H1 (cell line): ENCODE data around the gene GLUD1. TPM values are rescaled to one million over a fixed set of nuclear protein-coding genes. Genes with fewer than 3 reads are reported as not detected.

Experiments used
- CTCF ChIA-PET: fragments of 300-600 bp; sonication (Branson Sonifier 250); formaldehyde crosslinking; loops from one replicate; lab custom pipeline; 2021; ENCODE audit not compliant: partially characterized antibody; lab: Charles Lee
- POLR2A ChIA-PET: fragments of 300-600 bp; sonication (Branson Sonifier 250); formaldehyde crosslinking; loops from one replicate; lab custom pipeline; 2021; ENCODE audit warnings: inconsistent platforms; ENCODE audit not compliant: partially characterized antibody; lab: Charles Lee
- DNase-seq, 2 experiments: peaks; one replicate each; pipeline versions ENCODE4 v3.0.0 to v3.0.0-alpha.2; 2010 to 2022; ENCODE audit warnings: low spot score in 2 of 2, low read depth in 1 of 2, mixed read lengths in 1 of 2
- FAIRE-seq: peaks from 2 replicates; lab custom pipeline; 2011; peaks lifted over from hg19 to GRCh38; lab: Jason Lieb, UNC
- H2AFZ ChIP-seq: 2 replicates; pipeline ENCODE4 v1.8.1; 2012; ENCODE audit warnings: low read length, inconsistent platforms
- H2AK5ac ChIP-seq: 2 replicates; pipeline ENCODE4 v1.6.1; 2013; ENCODE audit warnings: low read depth, low read length
- H2BK120ac ChIP-seq: replicated peaks from 2 replicates; pipeline ENCODE3; 2013; ENCODE audit warnings: low read depth, low read length, inconsistent platforms
- H2BK12ac ChIP-seq: 2 replicates; pipeline ENCODE4 v1.6.1; 2013; ENCODE audit warnings: low read depth, low read length
- H2BK15ac ChIP-seq: 2 replicates; pipeline ENCODE4 v1.6.1; 2013; ENCODE audit warnings: low read length
- H2BK20ac ChIP-seq: 2 replicates; pipeline ENCODE4 v1.6.1; 2013; ENCODE audit warnings: low read length
- H2BK5ac ChIP-seq: 2 replicates; pipeline ENCODE4 v1.6.1; 2013; ENCODE audit warnings: low read depth, low read length
- H3K14ac ChIP-seq: 2 replicates; pipeline ENCODE4 v1.6.1; 2013; ENCODE audit warnings: inconsistent platforms; ENCODE audit not compliant: insufficient read length
- H3K18ac ChIP-seq: 2 replicates; pipeline ENCODE4 v1.6.1; 2013; ENCODE audit warnings: low read length; ENCODE audit errors: extremely low read depth
- H3K23ac ChIP-seq: 2 replicates; pipeline ENCODE4 v1.6.1; 2013; ENCODE audit warnings: inconsistent platforms; ENCODE audit not compliant: insufficient read length
- H3K23me2 ChIP-seq: 2 replicates; pipeline ENCODE4 v1.6.1; 2013; ENCODE audit warnings: low read depth, low read length
- H3K27ac ChIP-seq: 2 replicates; pipeline ENCODE4 v1.6.1; 2011; ENCODE audit warnings: low read depth, low read length, inconsistent platforms
- H3K27me3 ChIP-seq, 4 experiments: replicated peaks in 1 of 4; 1 replicate in 1 of 4; 2 replicates in 3 of 4; pipeline versions ENCODE4 v1.6.1 to v1.8.1; 2011 to 2013; ENCODE audit warnings: low read length in 3 of 4, mild to moderate bottlenecking in 3 of 4, inconsistent platforms in 2 of 4, mixed read lengths in 2 of 4, moderate library complexity in 1 of 4; ENCODE audit not compliant: control insufficient read depth in 3 of 4, insufficient read depth in 3 of 4; ENCODE audit errors: extremely low read depth in 1 of 4
- H3K36me3 ChIP-seq, 4 experiments: 2 replicates each; pipeline versions ENCODE4 v1.6.1 to v1.8.1; 2011 to 2013; ENCODE audit warnings: mild to moderate bottlenecking in 4 of 4, low read length in 3 of 4, moderate library complexity in 2 of 4, control low read depth in 1 of 4, inconsistent platforms in 1 of 4; ENCODE audit not compliant: insufficient read depth in 4 of 4, control insufficient read depth in 2 of 4
- H3K4ac ChIP-seq: replicated peaks from 2 replicates; pipeline ENCODE3; 2013; ENCODE audit warnings: low read length, low read depth, mixed read lengths, inconsistent platforms; ENCODE audit not compliant: insufficient read length
- H3K4me1 ChIP-seq, 4 experiments: replicated peaks in 1 of 4; 1 replicate in 1 of 4; 2 replicates in 3 of 4; pipeline versions ENCODE4 v1.6.1 to v1.8.1; 2011 to 2013; ENCODE audit warnings: low read length in 3 of 4, inconsistent platforms in 2 of 4, mixed read lengths in 1 of 4; ENCODE audit not compliant: insufficient read depth in 4 of 4, control insufficient read depth in 3 of 4
- H3K4me2 ChIP-seq, 2 experiments: 2 replicates each; pipeline versions ENCODE4 v1.6.1 to v1.8.1; 2011 to 2013; ENCODE audit warnings: low read depth in 2 of 2, low read length in 2 of 2, control low read depth in 1 of 2, inconsistent platforms in 1 of 2, mild to moderate bottlenecking in 1 of 2; ENCODE audit not compliant: insufficient read depth in 1 of 2
- H3K4me3 ChIP-seq, 4 experiments: fragments of 200-600, 300-600 bp in 1 of 4; sonication (generic), shearing (Covaris generic), sonication (Bioruptor Twin) in 1 of 4; 2 replicates each; pipeline versions ENCODE4 v1.5.1 to v1.8.1; 2011 to 2016; ENCODE audit warnings: low read length in 4 of 4, low read depth in 3 of 4, control low read depth in 2 of 4, inconsistent platforms in 2 of 4, mild to moderate bottlenecking in 2 of 4, mixed read lengths in 1 of 4, moderate library complexity in 1 of 4; ENCODE audit not compliant: insufficient read depth in 2 of 4; ENCODE audit errors: extremely low read depth in 1 of 4
- H3K56ac ChIP-seq: replicated peaks from 2 replicates; pipeline ENCODE3; 2013; ENCODE audit warnings: low read depth, mild to moderate bottlenecking, mixed read lengths, low read length, inconsistent platforms; ENCODE audit not compliant: insufficient read length
- H3K79me1 ChIP-seq: 2 replicates; pipeline ENCODE4 v1.6.1; 2013; ENCODE audit warnings: low read depth, low read length, control low read depth
- H3K79me2 ChIP-seq, 2 experiments: 2 replicates each; pipeline versions ENCODE4 v1.6.1 to v1.8.1; 2012 to 2013; ENCODE audit warnings: low read length in 2 of 2, mild to moderate bottlenecking in 2 of 2, inconsistent platforms in 1 of 2; ENCODE audit not compliant: insufficient read depth in 2 of 2, control insufficient read depth in 1 of 2
- H3K9ac ChIP-seq, 4 experiments: replicated peaks in 1 of 4; 1 replicate in 1 of 4; 2 replicates in 3 of 4; pipeline versions ENCODE4 v1.6.1 to v1.8.1; 2011 to 2013; ENCODE audit warnings: low read depth in 3 of 4, low read length in 3 of 4, control low read depth in 2 of 4, mild to moderate bottlenecking in 2 of 4, moderate library complexity in 2 of 4, inconsistent platforms in 1 of 4; ENCODE audit errors: extremely low read depth in 1 of 4
- H3K9me3 ChIP-seq, 2 experiments: 2 replicates each; pipeline versions ENCODE4 v1.6.1 to v1.8.1; 2012 to 2013; ENCODE audit warnings: mild to moderate bottlenecking in 2 of 2, moderate library complexity in 2 of 2, control low read depth in 1 of 2, inconsistent platforms in 1 of 2, low read depth in 1 of 2, low read length in 1 of 2, mixed read lengths in 1 of 2; ENCODE audit not compliant: insufficient read depth in 2 of 2
- H4K20me1 ChIP-seq, 2 experiments: replicated peaks in 1 of 2; 2 replicates each; pipeline versions ENCODE3 to v1.8.1; 2011 to 2013; ENCODE audit warnings: inconsistent platforms in 2 of 2, low read length in 2 of 2, mild to moderate bottlenecking in 1 of 2; ENCODE audit not compliant: insufficient read depth in 2 of 2, control insufficient read depth in 1 of 2
- H4K5ac ChIP-seq: 2 replicates; pipeline ENCODE4 v1.6.1; 2013; ENCODE audit warnings: low read length, low read depth, mixed read lengths, inconsistent platforms; ENCODE audit not compliant: insufficient read length
- H4K8ac ChIP-seq: 2 replicates; pipeline ENCODE4 v1.8.0; 2013; ENCODE audit warnings: mild to moderate bottlenecking, moderate library complexity, low read length, inconsistent platforms; ENCODE audit not compliant: insufficient read depth; ENCODE audit errors: extremely low read depth
- H4K91ac ChIP-seq: replicated peaks from 2 replicates; pipeline ENCODE3; 2013; ENCODE audit warnings: low read length, mixed read lengths, inconsistent platforms; ENCODE audit not compliant: insufficient read length
- ASH2L ChIP-seq: fragments of 200-600, 300-600 bp; sonication (generic); IDR thresholded peaks from one replicate; pipeline ENCODE4 v1.7.1; 2017; ENCODE audit warnings: low read length
- BRCA1 ChIP-seq: IDR thresholded peaks from 2 replicates; pipeline ENCODE4 v1.6.1; 2012; ENCODE audit warnings: low read depth, low read length, improper control_type of control experiment
- CHD1 ChIP-seq: IDR thresholded peaks from 2 replicates; pipeline ENCODE4 v1.6.1; 2012; ENCODE audit warnings: low read depth, low read length, improper control_type of control experiment
- CREB1 ChIP-seq: IDR thresholded peaks from 2 replicates; pipeline ENCODE4 v1.6.1; 2012; ENCODE audit warnings: inconsistent platforms
- EP300 ChIP-seq, 2 experiments: IDR thresholded peaks; 1 replicate in 1 of 2; 2 replicates in 1 of 2; pipeline ENCODE4 v1.6.1; 2011 to 2012; ENCODE audit warnings: low read depth in 2 of 2, low read length in 2 of 2, mild to moderate bottlenecking in 2 of 2, borderline replicate concordance in 1 of 2, inconsistent platforms in 1 of 2, moderate library complexity in 1 of 2
- JUN ChIP-seq: IDR thresholded peaks from 2 replicates; pipeline ENCODE4 v1.6.1; 2011; ENCODE audit warnings: low read depth, mild to moderate bottlenecking, improper control_type of control experiment, low read length
- KDM5A ChIP-seq: fragments of 200-600 bp; IDR thresholded peaks from 2 replicates; pipeline ENCODE4 v1.7.1; 2012; ENCODE audit warnings: mild to moderate bottlenecking, low read length, inconsistent platforms, mixed read lengths
- RXRA ChIP-seq: IDR thresholded peaks from 2 replicates; pipeline ENCODE4 v1.6.1; 2011; ENCODE audit warnings: low read depth, mild to moderate bottlenecking, low read length, moderate library complexity; ENCODE audit not compliant: insufficient read depth
- SP4 ChIP-seq: IDR thresholded peaks from 2 replicates; pipeline ENCODE4 v1.6.1; 2012; ENCODE audit warnings: low read length, inconsistent platforms
- TCF12 ChIP-seq: IDR thresholded peaks from 2 replicates; pipeline ENCODE4 v1.6.1; 2011; ENCODE audit warnings: low read depth, mild to moderate bottlenecking, low read length
- TEAD4 ChIP-seq: IDR thresholded peaks from 2 replicates; pipeline ENCODE4 v1.6.1; 2012; ENCODE audit warnings: low read depth, low read length, inconsistent platforms, mixed read lengths
- WGBS, 2 experiments: shearing (Covaris generic) in 1 of 2; methylation state at CpG; one replicate each; pipeline versions ENCODE4 v1.1.6 to v1.1.7; 2013 to 2015; ENCODE audit warnings: low lambda C conversion rate in 2 of 2, mixed read lengths in 2 of 2, inconsistent platforms in 1 of 2, low coverage in 1 of 2, missing lambda C conversion rate in 1 of 2; ENCODE audit not compliant: insufficient replicate concordance in 2 of 2, insufficient coverage in 1 of 2, insufficient read length in 1 of 2; ENCODE audit errors: extremely low coverage in 1 of 2, missing lambda C conversion rate in 1 of 2; 5-methylcytosine and 5-hydroxymethylcytosine counted together
- polyA plus RNA-seq, 7 experiments: library from polyadenylated mRNA; depleted of rRNA in 3 of 7; stranded (reverse) in 5 of 7; unstranded in 2 of 7; fragments of >200 nt in 5 of 7; fragments of 200-250 nt in 2 of 7; gene quantifications; 1 replicate in 5 of 7; 2 replicates in 1 of 7; 4 replicates in 1 of 7; pipeline versions ENCODE4 v1.2.1 to v1.2.3, GENCODE V29; 2011 to 2013; ENCODE audit warnings: missing spikeins in 2 of 7, mixed read lengths in 2 of 7
- total RNA-seq: library from RNA; stranded (reverse); fragmentation: NEBNext Ultra II Directional; extraction: Animal tissue kit (Norgen Biotek cat#: 25700); gene quantifications from 2 replicates; pipeline ENCODE4 v1.2.1, GENCODE V29; 2021
- TF ChIP-seq, protein P1 (sequence below): IDR thresholded peaks from 2 replicates; pipeline ENCODE4 v1.6.1; 2011; ENCODE audit warnings: low read length, improper control_type of control experiment
- TF ChIP-seq, protein P2 (sequence below): IDR thresholded peaks from 2 replicates; pipeline ENCODE4 v1.6.1; 2011; ENCODE audit warnings: low read depth, mild to moderate bottlenecking, low read length; ENCODE audit not compliant: insufficient read depth

GLUD1 gene
- total and polyA plus RNA-seq, 2 of the 8 experiments (the other 6 are each of a cell fraction or from before 2014, with no cell fraction given), result 41.0 to 96.2 TPM

- H2BK12ac ChIP-seq, result no peak overlapping the region
- no peak for FAIRE-seq
- DNase-seq, result no peak
- TF ChIP-seq, protein P1, sequence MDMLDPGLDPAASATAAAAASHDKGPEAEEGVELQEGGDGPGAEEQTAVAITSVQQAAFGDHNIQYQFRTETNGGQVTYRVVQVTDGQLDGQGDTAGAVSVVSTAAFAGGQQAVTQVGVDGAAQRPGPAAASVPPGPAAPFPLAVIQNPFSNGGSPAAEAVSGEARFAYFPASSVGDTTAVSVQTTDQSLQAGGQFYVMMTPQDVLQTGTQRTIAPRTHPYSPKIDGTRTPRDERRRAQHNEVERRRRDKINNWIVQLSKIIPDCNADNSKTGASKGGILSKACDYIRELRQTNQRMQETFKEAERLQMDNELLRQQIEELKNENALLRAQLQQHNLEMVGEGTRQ, result no peak
- TF ChIP-seq ASH2L (no peak), EP300 (IDR thresholded peaks at IDR 0.05; ENCODE audit: borderline replicate concordance in 1 of 2, low read depth in 2 of 2, low read length in 2 of 2) (no peak), RXRA (no peak), CREB1 (no peak), SP4 (no peak), JUN (no peak), CHD1 (no peak), KDM5A (no peak), BRCA1 (no peak), TCF12 (no peak), TEAD4 (no peak)
- TF ChIP-seq, protein P2, sequence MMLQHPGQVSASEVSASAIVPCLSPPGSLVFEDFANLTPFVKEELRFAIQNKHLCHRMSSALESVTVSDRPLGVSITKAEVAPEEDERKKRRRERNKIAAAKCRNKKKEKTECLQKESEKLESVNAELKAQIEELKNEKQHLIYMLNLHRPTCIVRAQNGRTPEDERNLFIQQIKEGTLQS, result no peak
Observed at GRCh38 chr10:87038286-87038717, 56.3 kb downstream of the GLUD1 start.

More at GRCh38 chr10:87038286-87038717, 56.3 kb downstream of the GLUD1 start:
- H4K5ac ChIP-seq, result no peak overlapping the region
- no peak overlapping the region for H2BK120ac ChIP-seq
- H3K18ac ChIP-seq, result no peak overlapping the region
- H2BK15ac ChIP-seq, result no peak overlapping the region; the same call in 1 of the 2 replicates
- H4K91ac ChIP-seq, result no peak overlapping the region
- no peak overlapping the region for H3K56ac ChIP-seq
- no peak overlapping the region for H3K4me2 ChIP-seq
- CTCF ChIA-PET, result interaction anchor here (0.9 to 1.8 kb wide), 3 partner anchors 71 to 111 kb away, joined by 3 to 6 read pairs (median 3); no protein-coding TSS in a partner anchor
- no peaks in the 10 kb centered on the region for H4K20me1 ChIP-seq
- no peak overlapping the region for H2BK20ac ChIP-seq
- no peak overlapping the region for H3K23ac ChIP-seq
- H3K27me3 ChIP-seq, result no peaks in the 10 kb centered on the region
- no peak overlapping the region for H2BK5ac ChIP-seq
- H2AFZ ChIP-seq, result no peak overlapping the region
- no peaks in the 10 kb centered on the region for H3K23me2 ChIP-seq
- no peak overlapping the region for H3K4ac ChIP-seq
- peak overlapping the region; percentile 42 for H3K14ac ChIP-seq
- peak overlapping the region; percentile 8; the same call in 1 of the 2 replicates for H2AK5ac ChIP-seq
- H4K8ac ChIP-seq, result no peak overlapping the region
- H3K79me1 ChIP-seq, result no peaks in the 10 kb centered on the region
- no peaks in the 10 kb centered on the region for H3K9me3 ChIP-seq
- H3K4me1 ChIP-seq, result 0 out of 7 replicates have a peak, but pooled peaks cover 0 to 2% (median 0%) of the 10 kb centered on the region in 4 experiments
- H3K27ac ChIP-seq, result no peak overlapping the region
- POLR2A ChIA-PET, result interaction anchor here (0.9 kb wide), 1 partner anchor 55 kb away, joined by 4 read pairs; no protein-coding TSS in a partner anchor
- no peak overlapping the region for H3K4me3 ChIP-seq
- no peaks in the 10 kb centered on the region for H3K79me2 ChIP-seq
- H3K9ac ChIP-seq, result no peak overlapping the region
- 97% methylated on average over 3 of the region's 3 CpGs; no CpG with 5 or more reads in 1 of the 2 experiments for WGBS, 2 experiments
- no peaks in the 10 kb centered on the region for H3K36me3 ChIP-seq
